Activated T-cell treated with anti-CD3 and anti-CD28 coated beads, Interleukin-2, amount 50 U/mL, for 1 hour (primary cell): ENCODE results near the gene MFSD11.
"Not testable (repeated sequence)": the region's sequence is repeated elsewhere in the genome, so short reads cannot be mapped to it uniquely, and the experiment has no call there.

Experiments used
- DNase-seq: peaks from one replicate; pipeline ENCODE4 v3.0.0-alpha.2; 2020

The MFSD11 gene

DNA sequence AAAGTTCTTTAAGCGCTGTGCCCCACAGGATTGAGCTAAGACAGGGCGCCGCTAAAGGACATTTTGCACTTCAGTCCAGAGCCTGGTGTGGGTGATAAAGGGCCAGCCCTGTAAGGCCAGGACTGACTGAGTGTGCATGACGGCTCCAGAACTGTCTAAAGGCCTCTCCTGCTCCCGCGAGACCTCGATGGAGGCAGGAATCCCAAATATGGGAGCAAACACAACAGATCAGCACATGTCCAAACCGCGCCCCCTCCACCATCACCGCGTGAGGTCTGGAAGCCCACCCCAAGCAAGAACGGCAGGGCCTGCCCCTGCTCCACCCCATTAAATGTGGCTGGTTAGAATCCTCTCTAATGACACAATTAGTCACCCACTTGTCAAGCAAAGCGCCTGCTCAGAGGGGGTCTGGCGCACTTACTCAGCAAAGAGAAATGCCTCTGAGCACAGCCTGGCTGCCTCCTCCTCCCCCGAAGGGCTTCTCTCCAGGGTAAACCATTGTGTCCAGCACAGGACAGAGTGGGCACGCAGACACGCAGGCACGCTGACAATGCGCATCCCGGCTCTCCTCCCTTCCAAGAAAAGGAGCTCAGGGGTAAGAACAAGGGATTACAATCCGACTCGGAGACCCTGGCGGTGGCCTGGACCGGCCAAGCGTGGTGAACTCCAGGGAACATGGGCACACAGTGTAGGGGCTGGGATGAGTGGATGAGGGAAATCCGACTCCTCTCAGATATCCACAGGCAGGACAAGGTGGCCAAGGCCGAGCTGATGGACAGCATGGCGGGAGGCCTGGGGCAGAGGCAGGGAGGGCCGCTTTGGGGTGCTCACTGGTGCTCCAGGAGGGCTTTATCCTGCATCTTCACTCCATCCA lies 28.6 kb upstream of the MFSD11 start:
- DNase-seq, result no peak

DNA sequence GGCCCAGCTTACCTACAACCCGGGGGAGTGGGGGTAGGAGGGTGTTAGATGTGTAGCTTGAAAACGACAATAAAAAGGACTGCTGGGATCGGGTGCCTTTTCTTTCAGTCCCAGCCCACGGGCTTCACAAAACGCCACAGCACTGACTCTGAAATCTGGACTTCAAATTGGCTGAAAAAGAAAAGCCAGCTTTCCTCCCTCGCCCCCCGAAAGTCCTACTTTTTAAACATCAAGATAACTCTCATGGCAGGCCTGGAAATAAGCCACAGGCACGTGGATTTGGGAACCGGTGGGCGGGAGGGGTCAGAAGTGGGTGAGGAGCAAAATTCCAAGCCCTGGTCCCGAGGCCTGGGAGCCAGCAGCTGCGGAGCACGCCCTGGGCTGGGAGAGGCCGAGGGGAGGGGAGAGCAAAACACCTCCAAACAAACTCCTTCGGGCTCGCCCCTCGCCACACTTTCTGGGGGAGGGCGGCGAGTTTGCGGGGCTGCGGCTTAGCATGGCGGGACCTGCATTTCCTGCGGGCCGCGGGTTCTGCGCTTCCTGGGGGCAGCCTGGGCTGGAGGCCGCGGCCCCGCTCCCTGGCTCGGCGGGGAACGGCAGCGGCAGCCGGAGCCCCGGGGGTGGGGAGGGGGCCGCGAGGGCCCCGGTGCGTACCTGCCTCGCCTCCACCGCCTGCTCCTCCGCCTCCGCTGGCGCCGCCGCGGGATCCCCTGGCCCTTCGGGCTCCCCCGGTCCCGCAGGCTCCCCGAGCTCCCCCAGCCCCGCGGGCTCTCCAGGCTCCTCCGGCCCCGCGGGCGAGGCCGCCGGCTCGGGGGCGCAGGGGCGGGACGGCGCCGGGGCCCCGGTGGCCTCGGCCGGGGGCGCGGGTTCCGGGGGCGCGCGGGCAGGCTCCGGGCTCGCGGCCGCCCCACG lies 27.7 kb upstream of the MFSD11 start:
- DNase-seq, result not testable (repeated sequence)

- DNase-seq, result peak; percentile 75
Measured at GRCh38 chr17:76710863-76711611, 26.9 kb upstream of the MFSD11 start, which contains the start of gene MXRA7. MXRA7 (minus strand) TSS chr17:76710965; CDS start chr17:76710946, 19 bp downstream.

DNA sequence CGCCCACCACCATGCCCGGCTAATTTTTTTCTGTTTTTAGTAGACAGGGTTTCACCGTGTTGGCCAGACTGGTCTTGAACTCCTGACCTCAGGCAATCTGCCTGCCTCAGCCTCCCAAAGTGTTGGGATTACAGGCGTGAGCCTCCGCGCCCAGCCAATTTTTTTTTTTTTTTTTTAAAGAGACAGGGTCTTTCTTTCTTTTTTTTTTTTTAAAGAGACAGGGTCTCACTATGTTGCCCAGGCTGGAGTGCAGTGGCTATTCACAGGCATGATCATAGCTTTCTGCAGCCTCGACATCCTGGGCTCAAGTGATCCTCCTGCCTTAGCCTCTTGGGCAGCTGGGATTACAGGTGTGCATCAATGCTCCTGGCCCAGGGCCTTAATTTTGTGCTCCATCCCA lies 25.6 kb upstream of the MFSD11 start:
- DNase-seq, result not testable (repeated sequence)

DNA sequence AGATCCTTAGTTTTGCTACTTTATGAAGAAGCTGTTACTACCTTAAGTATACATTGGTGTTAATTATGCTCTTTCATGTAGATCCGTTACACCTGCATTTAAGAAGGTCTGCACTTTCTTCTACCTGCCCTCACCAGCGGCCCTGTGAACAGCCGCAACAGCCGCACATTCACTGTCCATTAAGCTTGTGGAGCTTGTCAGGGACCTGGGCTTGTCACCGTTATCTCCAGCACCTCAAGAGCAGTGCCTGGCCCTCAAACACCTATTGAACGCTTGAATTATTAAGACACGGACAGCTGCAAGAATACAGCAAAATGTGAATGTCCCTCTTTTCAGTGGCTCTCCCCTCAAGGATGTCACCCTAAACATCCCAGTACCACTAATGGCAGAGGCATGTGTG lies 24.2 kb upstream of the MFSD11 start:
- DNase-seq, result no peak

DNA sequence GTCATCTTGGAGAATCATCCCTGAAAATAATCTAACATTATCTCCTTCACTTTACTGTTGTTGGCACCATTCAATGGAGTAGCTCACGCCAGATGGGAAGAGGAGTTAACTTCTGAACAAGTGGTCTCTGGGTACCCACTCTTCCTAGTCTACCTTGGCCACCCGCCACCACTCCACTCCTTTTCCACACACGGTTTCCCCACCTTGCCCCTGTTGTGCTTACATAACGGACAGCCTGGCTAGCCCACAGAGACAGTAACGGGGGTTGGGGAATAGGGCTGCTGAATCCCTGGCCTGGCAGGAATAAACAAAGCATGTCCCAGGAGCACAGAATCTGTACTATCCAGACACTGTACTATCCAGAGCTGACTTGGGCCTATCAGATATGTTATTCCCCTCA lies 23.6 kb upstream of the MFSD11 start:
- no peak for DNase-seq

GRCh38 chr17:76714822-76715495 lies 23.0 kb upstream of the MFSD11 start:
- DNase-seq, result peak; percentile 77

- DNase-seq, result no peak
Measured at GRCh38 chr17:76715496-76715830, 22.5 kb upstream of the MFSD11 start.

- peak; percentile 53 for DNase-seq
Measured at GRCh38 chr17:76716146-76716838, 21.6 kb upstream of the MFSD11 start.

DNA sequence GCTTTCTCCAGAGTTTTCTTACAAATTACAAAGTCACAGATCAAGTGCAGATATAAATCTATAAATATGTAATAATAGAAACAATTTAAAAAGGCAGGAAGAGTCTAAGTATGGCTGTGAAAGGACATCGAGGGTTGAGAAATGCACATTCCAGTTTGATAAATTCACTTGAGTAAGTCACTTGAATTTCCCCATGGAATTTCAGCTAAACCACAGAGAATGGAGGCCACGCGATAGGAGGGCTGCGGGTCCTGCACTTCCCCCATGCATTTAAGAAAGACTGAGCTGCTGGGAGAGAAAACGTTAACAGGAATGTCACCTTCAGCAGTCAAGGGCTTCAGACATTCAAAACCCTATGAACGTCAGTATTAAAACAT lies 21.1 kb upstream of the MFSD11 start:
- DNase-seq, result no peak

DNA sequence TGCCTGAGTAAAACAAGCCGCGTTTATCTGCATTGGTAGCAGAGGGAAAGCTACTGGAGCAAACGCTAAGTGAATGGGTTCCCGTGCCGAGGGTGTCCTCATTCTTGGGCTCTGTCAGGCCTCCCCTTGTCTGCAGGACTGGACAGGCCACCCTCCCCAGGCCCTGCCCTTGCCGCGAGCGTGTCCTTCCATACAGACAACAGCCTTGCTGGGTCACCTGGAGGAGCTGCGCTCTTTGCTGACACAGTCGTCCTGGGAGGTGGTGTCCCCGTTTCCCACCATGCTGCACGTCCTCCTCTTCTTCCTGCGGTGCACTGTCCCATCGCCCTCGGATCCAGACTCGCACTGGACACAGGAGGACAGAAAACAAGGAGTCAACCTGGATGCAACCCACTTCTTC lies 19.4 kb upstream of the MFSD11 start:
- no peak for DNase-seq

GRCh38 chr17:76720211-76720610 lies 17.7 kb upstream of the MFSD11 start:
- peak; percentile 12 for DNase-seq

GRCh38 chr17:76720941-76721340 lies 17.0 kb upstream of the MFSD11 start:
- DNase-seq, result peak; percentile 14

DNA sequence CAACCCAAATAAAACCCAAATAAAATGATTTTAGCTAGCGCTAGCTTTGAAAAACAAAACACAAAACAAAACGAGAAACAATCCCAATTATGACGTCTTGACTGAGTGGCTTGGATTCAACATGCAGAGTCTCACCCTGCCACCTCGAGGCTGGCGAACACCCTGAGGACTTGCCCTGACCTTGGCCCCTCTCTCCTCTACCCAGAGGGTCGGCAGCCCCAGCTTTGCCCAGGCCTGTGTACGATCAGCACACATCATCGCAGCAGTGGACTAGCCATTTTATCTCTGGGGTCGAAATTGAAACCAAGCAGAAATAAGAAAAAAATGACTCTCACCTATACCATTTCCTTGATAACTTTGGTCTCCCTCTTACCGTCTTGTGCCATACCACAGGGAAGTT lies 16.5 kb upstream of the MFSD11 start:
- no peak for DNase-seq

GRCh38 chr17:76722279-76722678 lies 15.6 kb upstream of the MFSD11 start:
- peak; percentile 14 for DNase-seq

- peak; percentile 15 for DNase-seq
Measured at GRCh38 chr17:76722977-76723376, 14.9 kb upstream of the MFSD11 start.

DNA sequence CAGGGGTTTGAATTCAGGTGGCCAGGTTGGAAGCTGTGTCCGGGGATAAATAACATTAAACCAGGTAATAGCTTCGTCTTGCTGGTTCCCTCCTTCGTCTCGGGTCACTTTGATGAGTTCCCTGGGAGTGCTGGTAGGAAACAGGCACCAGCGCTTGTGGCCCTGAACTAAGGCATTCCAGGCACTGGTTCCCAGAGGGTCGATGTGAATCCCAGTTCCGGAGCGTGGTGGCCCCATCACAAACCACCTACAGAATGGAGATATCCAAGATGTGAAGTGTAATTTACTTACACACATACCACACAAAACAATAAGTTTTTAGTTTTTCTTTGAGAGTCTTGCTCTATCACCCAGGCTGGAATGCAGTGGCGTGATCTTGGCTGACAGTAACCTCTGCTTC lies 14.1 kb upstream of the MFSD11 start:
- DNase-seq, result peak; percentile 12

DNA sequence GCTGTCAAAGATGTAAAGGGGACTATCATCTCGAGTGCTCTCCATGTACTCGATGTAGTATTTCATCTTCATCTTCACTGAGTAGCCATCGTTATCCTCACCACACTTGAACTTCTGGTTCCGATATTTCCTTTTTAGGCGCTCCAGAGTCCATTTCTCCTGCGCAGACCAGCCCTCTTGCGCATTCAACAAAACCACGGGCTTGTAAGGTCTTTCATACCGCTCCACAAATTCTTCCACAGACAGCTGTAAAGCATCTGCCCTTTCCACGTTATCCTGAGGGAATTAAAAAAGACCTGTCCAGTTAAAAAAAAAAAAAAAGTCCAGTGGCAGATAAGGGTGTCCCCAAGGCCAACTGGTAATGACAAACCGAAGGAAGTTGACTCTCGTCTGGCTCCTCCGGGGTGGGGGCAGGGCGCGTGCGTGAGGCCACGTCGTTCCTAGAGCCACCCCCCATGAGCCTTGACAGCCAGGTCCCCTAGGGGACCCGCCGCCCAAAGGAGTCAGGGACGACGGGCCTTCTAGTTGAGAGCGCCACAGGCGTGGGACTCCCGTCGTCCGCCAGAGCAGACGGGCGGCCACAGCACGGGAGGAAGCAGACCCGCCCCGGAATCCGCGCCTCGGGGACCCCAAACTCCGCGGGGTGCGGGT lies 12.2 kb upstream of the MFSD11 start:
- peak; percentile 70 for DNase-seq

DNA sequence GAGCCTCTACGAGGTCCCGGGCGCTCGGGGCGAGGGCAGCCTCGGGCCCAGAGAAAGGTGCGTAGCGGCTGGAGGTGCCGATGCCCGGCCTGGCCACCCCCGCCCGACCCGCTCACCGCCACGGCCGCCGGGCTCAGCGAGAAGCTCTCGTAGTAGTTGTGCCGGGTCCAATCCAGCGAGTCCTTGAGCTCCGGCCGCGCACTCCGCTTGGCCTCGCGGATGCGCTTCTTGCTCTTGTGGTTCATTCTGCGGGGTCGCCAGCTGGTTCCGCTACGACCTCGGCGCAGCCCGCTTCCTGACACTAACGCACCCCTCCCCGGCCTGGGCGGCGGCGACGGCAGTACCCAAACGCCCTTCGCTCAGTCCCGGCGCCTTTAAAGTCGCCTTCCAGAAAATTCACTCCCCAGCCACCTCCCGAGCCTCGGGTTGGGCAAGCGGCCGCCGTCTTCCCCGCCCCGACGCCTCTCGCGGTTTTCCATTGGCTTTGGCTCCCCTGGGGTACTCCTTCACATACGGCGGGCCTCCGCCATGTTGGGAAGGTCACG lies 11.6 kb upstream of the MFSD11 start, which contains the start of gene JMJD6:
Gene JMJD6, minus strand, starts transcription at position 376 of the 545 bp plus-strand sequence. Its CDS starts 131 bp downstream, at position 245.
- DNase-seq, result no peak

GRCh38 chr17:76726776-76727718 lies 10.9 kb upstream of the MFSD11 start, which contains the start of gene METTL23:
METTL23 (plus strand) TSS chr17:76726839; CDS start chr17:76729711, 2,872 bp downstream.
- DNase-seq, result peak; percentile 92
